Esophagus squamous epithelium (tissue), 5 donors: Measurements from ENCODE around the gene PIGT. TPM values are rescaled to one million over a fixed set of nuclear protein-coding genes. Genes with fewer than 3 reads are reported as not detected.
A peak's percentile ranks its signal among the peaks of the same experiment; 100 is the strongest.

Source experiments
- DNase-seq: peaks from one replicate; lab custom pipeline; 2025; lab: John Stamatoyannopoulos, UW
- H3K27ac ChIP-seq, 4 donors: fragments of 200-600 bp; sonication (generic); one replicate each; pipeline ENCODE4 v1.5.1; 2016 to 2019; ENCODE audit warnings: mild to moderate bottlenecking in 1 of 4
- H3K27me3 ChIP-seq, 4 donors: fragments of 200-600 bp; sonication (generic); 1 replicate in 3 of 4; 2 replicates in 1 of 4; pipeline versions ENCODE4 v1.5.1 to v1.6.0; 2017 to 2021; ENCODE audit warnings: antibody characterized with exemption in 1 of 4
- H3K36me3 ChIP-seq, 3 donors: fragments of 200-600 bp; sonication (generic); one replicate each; pipeline ENCODE4 v1.5.1; 2016 to 2019
- H3K4me1 ChIP-seq, 3 donors: fragments of 200-600 bp; sonication (generic); one replicate each; pipeline ENCODE4 v1.5.1; 2017 to 2019
- H3K4me3 ChIP-seq, 4 donors: fragments of 200-600 bp; sonication (generic); 1 replicate in 3 of 4; 2 replicates in 1 of 4; pipeline ENCODE4 v1.5.1; 2016 to 2019; ENCODE audit warnings: mild to moderate bottlenecking in 2 of 4, moderate library complexity in 1 of 4
- H3K9me3 ChIP-seq, 3 donors: fragments of 200-600 bp; sonication (generic); one replicate each; pipeline ENCODE4 v1.5.1; 2016 to 2019
- CTCF ChIP-seq, 6 experiments: fragments of 450-650 bp in 4 of 6; fragments of 200-600 bp in 2 of 6; sonication (generic) in 2 of 6; IDR thresholded peaks; one replicate each; pipeline ENCODE4 v1.5.1; 2016 to 2019; ENCODE audit warnings: antibody characterized with exemption in 6 of 6, mild to moderate bottlenecking in 4 of 6, moderate library complexity in 4 of 6
- POLR2A ChIP-seq, 4 donors: fragments of 450-650 bp; IDR thresholded peaks; one replicate each; pipeline ENCODE4 v1.6.1; 2017; ENCODE audit warnings: antibody characterized with exemption in 4 of 4, mild to moderate bottlenecking in 4 of 4, moderate library complexity in 3 of 4
- WGBS, 2 donors: methylation state at CpG; one replicate each; pipeline ENCODE4 v1.1.5; 2018; 5-methylcytosine and 5-hydroxymethylcytosine counted together
- intact Hi-C: fragments of 100-400 bp; cut with DNase I; formaldehyde crosslinking; loops from one replicate; pipeline ENCODE4 v1.15.0; 2022
- total RNA-seq, 4 donors: library from RNA; depleted of rRNA; stranded (reverse); fragments of >200 nt; gene quantifications; one replicate each; pipeline ENCODE4 v1.1.0, GENCODE V29; 2016
- donor health status: DM: yes; HTN: yes; CAD: no.

The PIGT gene
- total RNA-seq, 4 donors from 2014 or later, result 38.6 to 48.1 (median 44.0) TPM

DNA sequence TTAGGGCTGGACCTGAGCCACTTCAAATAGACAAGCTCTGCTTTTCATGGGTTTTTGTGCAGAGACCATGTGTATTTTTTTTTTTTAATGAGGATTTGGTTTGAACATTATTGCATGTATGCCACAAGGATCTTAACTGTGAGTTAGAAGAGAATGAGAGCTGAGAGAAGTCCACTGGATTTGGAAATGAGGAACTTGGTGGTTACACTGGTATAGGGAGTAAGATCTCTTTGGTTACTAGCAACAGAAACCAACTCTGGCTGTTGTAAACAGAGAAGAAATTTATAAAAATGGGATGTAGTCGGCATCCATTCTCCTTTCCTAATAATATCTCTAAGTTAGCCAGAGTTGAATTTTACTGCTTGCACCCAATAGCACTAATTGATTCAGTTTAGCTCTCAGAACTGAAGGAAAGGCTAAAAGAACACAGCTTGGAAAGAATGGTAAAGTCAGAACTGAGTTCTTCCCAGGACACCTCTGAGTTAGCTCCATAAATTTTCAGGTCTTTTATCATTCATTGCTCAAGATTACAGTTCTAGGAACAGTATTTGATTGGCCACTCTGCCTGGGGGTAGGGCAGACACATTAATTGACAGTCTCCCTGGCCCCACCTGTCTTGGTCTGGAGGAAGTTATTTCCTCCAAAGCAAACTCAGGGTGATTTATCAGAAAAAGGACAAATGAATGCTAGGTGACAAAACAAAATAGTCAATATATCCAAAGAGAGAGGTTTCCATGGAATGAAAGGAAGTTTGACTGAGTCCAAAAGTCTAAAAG lies 49.7 kb downstream of the PIGT start:
- TF ChIP-seq CTCF (IDR thresholded peaks at IDR 0.05) (no peak), POLR2A (IDR thresholded peaks at IDR 0.05) (no peak)
- 40 to 44% methylated on average over 1 of the region's 1 CpG for WGBS, 2 donors
- no peak for DNase-seq

GRCh38 chr20:45467172-45467571 lies 51.2 kb downstream of the PIGT start:
- Histone ChIP-seq H3K36me3 (no peaks in the 10 kb centered on the region), H3K4me1 (peaks cover 17 to 22% (median 19%) of the 10 kb centered on the region in 3 donors), H3K4me3 (no peak overlapping the region), H3K27me3 (peaks cover 0 to 84% (median 3%) of the 10 kb centered on the region in 4 donors), H3K9me3 (no peaks in the 10 kb centered on the region), H3K27ac (no peak overlapping the region)
- intact Hi-C loops, result loop anchor here (10.0 kb wide), 1 partner anchor 308 kb away; no protein-coding TSS in a partner anchor
- TF ChIP-seq CTCF (IDR thresholded peaks at IDR 0.05) (no peak), POLR2A (IDR thresholded peaks at IDR 0.05) (no peak)
- DNase-seq, result no peak
- WGBS, 2 donors, result 78 to 87% methylated on average over 3 to 6 of the region's 6 CpGs

More for the DNA sequence above, 49.7 kb downstream of the PIGT start:
- Histone ChIP-seq H3K9me3 (no peaks in the 10 kb centered on the region), H3K27ac (peak overlapping the region in 1 of 4 donors; percentile 6), H3K36me3 (no peaks in the 10 kb centered on the region), H3K4me1 (peaks cover 13 to 17% (median 16%) of the 10 kb centered on the region in 3 donors), H3K27me3 (peaks cover 0 to 73% (median under 1%) of the 10 kb centered on the region in 4 donors), H3K4me3 (no peak overlapping the region)
- intact Hi-C loops, result loop anchor here (10.0 kb wide), 1 partner anchor 309 kb away; no protein-coding TSS in a partner anchor

GRCh38 chr20:45467861-45468260 lies 51.9 kb downstream of the PIGT start:
- TF ChIP-seq CTCF (IDR thresholded peaks at IDR 0.05), result no peak
- no peak for TF ChIP-seq POLR2A (IDR thresholded peaks at IDR 0.05)
- peaks cover 17 to 22% (median 19%) of the 10 kb centered on the region in 3 donors for H3K4me1 ChIP-seq
- no peaks in the 10 kb centered on the region for H3K36me3 ChIP-seq
- intact Hi-C loops, result loop anchor here (10.0 kb wide), 1 partner anchor 307 kb away; no protein-coding TSS in a partner anchor
- no peak overlapping the region for H3K4me3 ChIP-seq
- peaks cover 0 to 82% (median 3%) of the 10 kb centered on the region in 4 donors for H3K27me3 ChIP-seq
- H3K9me3 ChIP-seq, result no peaks in the 10 kb centered on the region
- WGBS, 2 donors, result 56 to 60% methylated on average over 1 to 3 of the region's 3 CpGs
- no peak for DNase-seq
- H3K27ac ChIP-seq, result no peak overlapping the region

DNA sequence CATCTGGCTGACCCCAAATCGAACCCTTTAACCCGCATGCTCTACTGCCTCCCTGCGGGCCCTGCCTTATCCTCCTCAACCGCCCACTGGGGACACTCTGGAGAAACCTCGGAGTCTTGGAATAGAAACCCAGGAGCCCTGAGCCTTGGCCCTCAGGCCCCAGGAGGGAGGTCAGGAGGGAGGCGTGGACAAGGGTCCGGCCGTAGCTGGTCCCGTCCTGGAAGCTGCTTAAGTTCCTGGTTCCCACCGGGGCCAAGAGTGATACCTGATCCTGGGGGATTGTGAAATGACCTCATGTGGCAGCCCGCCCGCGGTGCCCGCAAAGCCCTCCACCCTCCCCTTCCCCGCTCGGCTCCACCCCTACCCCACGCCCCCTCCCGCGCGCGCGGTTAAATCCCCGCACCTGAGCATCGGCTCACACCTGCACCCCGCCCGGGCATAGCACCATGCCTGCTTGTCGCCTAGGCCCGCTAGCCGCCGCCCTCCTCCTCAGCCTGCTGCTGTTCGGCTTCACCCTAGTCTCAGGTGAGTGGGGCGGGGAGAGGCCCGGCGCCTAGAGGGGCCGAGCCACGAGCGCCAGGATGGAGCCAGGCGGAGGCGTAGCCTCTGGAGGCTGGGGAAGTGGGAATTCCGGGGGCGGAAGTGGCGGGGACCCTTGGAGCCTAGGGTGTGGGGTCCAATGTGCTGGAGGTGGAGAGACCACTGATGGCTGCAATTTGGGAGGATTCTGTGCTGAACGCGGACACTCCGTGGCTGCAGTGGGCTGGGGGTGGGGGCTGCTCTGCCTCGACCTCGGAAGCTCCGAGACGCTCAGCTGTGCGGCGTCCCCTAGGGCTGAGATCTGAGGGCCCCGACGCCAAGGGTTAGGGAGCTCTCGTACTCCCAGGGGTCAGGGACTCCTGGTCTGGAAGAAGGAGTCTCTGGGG lies 53.7 kb downstream of the PIGT start, which contains the start of gene WFDC2:
TSS of gene WFDC2 (plus strand) at position 418 of the 926 bp plus-strand sequence. CDS start at position 447, 29 bp downstream.
- intact Hi-C loops, result loop anchor here (10.0 kb wide), 1 partner anchor 305 kb away; no protein-coding TSS in a partner anchor
- Histone ChIP-seq H3K27me3 (peaks cover 0 to 80% (median 3%) of the 10 kb centered on the region in 4 donors), H3K27ac (peak within 1 kb of the TSS; percentile 54 to 77 (median 68)), H3K4me1 (peaks cover 17 to 22% (median 19%) of the 10 kb centered on the region in 3 donors), H3K4me3 (peak within 1 kb of the TSS; percentile 31 to 70 (median 52)), H3K36me3 (no peaks in the 10 kb centered on the region), H3K9me3 (no peaks in the 10 kb centered on the region)
- TF ChIP-seq POLR2A (IDR thresholded peaks at IDR 0.05) (no peak), CTCF (IDR thresholded peaks at IDR 0.05) (no peak)
- WGBS, 2 donors, result 0 to 22% methylated on average over 5 to 7 of the region's 54 CpGs
- DNase-seq, result no peak
